Left lung (tissue), 10 donors: ENCODE data around the gene TMEM229A. TPM values are rescaled to one million over a fixed set of nuclear protein-coding genes. Genes with fewer than 3 reads are reported as not detected.

Experiments
- ATAC-seq: fragments of 200-7000 bp; cut with Tn5 transposase; one replicate; pipeline ENCODE4 v1.9.1; 2020; ENCODE audit warnings: moderate library complexity
- DNase-seq, 4 donors: peaks; one replicate each; pipeline ENCODE4 v3.0.0-alpha.2; 2013 to 2020
- H3K27ac ChIP-seq, 2 donors: fragments of 200-600 bp; sonication (generic) in 1 of 2; one replicate each; pipeline versions ENCODE4 v1.5.0 to v1.8.0; 2020 to 2021
- H3K27me3 ChIP-seq, 2 donors: fragments of 200-600 bp; sonication (generic) in 1 of 2; one replicate each; pipeline versions ENCODE4 v1.5.0 to v1.8.0; 2020 to 2021
- H3K36me3 ChIP-seq, 2 donors: fragments of 200-600 bp; sonication (generic) in 1 of 2; one replicate each; pipeline versions ENCODE4 v1.5.0 to v1.8.0; 2020 to 2021
- H3K4me1 ChIP-seq, 2 donors: fragments of 200-600 bp; one replicate each; pipeline ENCODE4 v1.8.0; 2021
- H3K4me3 ChIP-seq, 2 donors: fragments of 200-600 bp; sonication (generic) in 1 of 2; one replicate each; pipeline versions ENCODE4 v1.5.0 to v1.8.0; 2020 to 2021; ENCODE audit warnings: mild to moderate bottlenecking in 1 of 2
- H3K9me3 ChIP-seq, 2 donors: fragments of 200-600 bp; sonication (generic) in 1 of 2; one replicate each; pipeline versions ENCODE4 v1.5.0 to v1.8.0; 2020 to 2021
- intact Hi-C, 2 donors: fragments of 100-400 bp; cut with DNase I; formaldehyde crosslinking; loops; one replicate each; pipeline versions ENCODE4 v1.11.2 to v1.14.2; 2022
- polyA plus RNA-seq, 6 donors: library from polyadenylated mRNA; unstranded; fragments of 120-200 nt; gene quantifications; one replicate each; pipeline ENCODE4 v1.2.1, GENCODE V29; 2013; ENCODE audit not compliant: insufficient read length in 6 of 6
- total RNA-seq, 2 donors: library from RNA; stranded (reverse); fragmentation: NEBNext Ultra II Directional; extraction: Animal tissue kit (Norgen Biotek cat#: 25700); gene quantifications; one replicate each; pipeline ENCODE4 v1.2.1, GENCODE V29; 2021
- TF ChIP-seq, protein P1 (sequence below), 2 donors: fragments of 200-600 bp; sonication (generic) in 1 of 2; IDR thresholded peaks; one replicate each; pipeline versions ENCODE4 v1.5.0 to v1.8.0; 2021; ENCODE audit warnings: antibody characterized with exemption in 2 of 2
- donor health status: DM: no; HTN: yes; CAD: no.
- donor health status: DM: no; HTN: no; CAD: no.

TMEM229A gene
- total and polyA plus RNA-seq, 8 donors: 0.13 to 1.6 (median 1.1) TPM

DNA sequence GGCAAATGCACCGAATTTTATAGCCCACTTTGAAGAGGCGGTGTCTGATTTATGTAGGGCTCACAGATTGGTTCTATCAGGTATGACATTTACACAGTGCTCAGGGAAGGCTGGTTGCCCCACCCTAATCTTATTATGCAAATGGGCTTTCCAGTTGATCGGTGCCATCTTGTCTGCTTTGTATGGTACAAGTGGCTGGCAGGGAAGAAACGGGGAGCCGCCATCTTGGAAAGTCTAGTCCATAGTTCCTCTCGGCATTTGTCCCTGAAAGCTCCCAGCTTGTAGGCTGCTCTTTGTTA lies 36.6 kb downstream of the TMEM229A start:
- no peaks in the 10 kb centered on the region for H3K27me3 ChIP-seq
- no peaks in the 10 kb centered on the region for H3K4me1 ChIP-seq
- no peak overlapping the region for H3K4me3 ChIP-seq
- DNase-seq (no peak), ATAC-seq (no peak)
- H3K9me3 ChIP-seq: peaks cover 0 to 6% of the 10 kb centered on the region in 2 donors
- no peaks in the 10 kb centered on the region for H3K36me3 ChIP-seq
- TF ChIP-seq, protein P1, sequence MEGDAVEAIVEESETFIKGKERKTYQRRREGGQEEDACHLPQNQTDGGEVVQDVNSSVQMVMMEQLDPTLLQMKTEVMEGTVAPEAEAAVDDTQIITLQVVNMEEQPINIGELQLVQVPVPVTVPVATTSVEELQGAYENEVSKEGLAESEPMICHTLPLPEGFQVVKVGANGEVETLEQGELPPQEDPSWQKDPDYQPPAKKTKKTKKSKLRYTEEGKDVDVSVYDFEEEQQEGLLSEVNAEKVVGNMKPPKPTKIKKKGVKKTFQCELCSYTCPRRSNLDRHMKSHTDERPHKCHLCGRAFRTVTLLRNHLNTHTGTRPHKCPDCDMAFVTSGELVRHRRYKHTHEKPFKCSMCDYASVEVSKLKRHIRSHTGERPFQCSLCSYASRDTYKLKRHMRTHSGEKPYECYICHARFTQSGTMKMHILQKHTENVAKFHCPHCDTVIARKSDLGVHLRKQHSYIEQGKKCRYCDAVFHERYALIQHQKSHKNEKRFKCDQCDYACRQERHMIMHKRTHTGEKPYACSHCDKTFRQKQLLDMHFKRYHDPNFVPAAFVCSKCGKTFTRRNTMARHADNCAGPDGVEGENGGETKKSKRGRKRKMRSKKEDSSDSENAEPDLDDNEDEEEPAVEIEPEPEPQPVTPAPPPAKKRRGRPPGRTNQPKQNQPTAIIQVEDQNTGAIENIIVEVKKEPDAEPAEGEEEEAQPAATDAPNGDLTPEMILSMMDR (IDR thresholded peaks at IDR 0.05): no peak
- intact Hi-C loops: no loop called here
- H3K27ac ChIP-seq: no peak overlapping the region

DNA sequence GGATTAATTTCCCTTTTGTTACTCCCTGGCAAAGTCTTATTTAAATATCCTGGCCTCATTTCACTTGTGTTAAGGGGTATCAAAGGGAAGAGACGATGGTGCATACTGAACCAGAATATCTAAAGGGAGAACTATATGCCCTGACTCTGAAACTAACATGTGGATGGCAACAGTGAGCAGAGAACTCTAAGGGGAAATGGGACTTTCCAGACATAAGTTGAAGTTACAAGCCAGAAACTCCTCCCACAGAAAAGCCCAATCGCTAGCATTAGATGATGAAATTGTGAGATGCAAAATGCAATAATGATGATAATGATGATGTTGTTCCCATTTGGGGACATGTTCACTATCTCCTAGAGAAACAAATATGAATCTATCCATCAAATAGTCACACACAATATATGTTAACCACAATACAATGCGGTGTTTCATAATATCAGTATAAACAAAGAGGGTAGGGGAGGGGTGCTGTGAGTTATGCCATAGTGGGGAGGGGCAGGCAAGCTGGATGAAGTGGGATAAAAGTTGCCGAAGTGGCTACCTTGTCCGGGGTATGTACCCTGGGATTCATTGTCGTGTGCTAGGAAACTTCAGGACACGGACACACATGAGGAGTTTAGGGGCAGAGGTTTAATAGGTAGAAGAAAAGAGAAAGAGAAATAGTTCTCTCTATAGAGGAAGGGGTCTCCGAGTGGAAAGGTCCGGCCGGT lies 37.1 kb downstream of the TMEM229A start:
- Histone ChIP-seq H3K9me3 (peaks cover 0 to 4% of the 10 kb centered on the region in 2 donors), H3K4me3 (no peak overlapping the region), H3K27ac (no peak overlapping the region), H3K4me1 (no peaks in the 10 kb centered on the region), H3K36me3 (no peaks in the 10 kb centered on the region), H3K27me3 (no peaks in the 10 kb centered on the region)
- intact Hi-C loops: no loop called here
- ATAC-seq (no peak), DNase-seq (no peak)
- TF ChIP-seq, protein P1 (IDR thresholded peaks at IDR 0.05): no peak

DNA sequence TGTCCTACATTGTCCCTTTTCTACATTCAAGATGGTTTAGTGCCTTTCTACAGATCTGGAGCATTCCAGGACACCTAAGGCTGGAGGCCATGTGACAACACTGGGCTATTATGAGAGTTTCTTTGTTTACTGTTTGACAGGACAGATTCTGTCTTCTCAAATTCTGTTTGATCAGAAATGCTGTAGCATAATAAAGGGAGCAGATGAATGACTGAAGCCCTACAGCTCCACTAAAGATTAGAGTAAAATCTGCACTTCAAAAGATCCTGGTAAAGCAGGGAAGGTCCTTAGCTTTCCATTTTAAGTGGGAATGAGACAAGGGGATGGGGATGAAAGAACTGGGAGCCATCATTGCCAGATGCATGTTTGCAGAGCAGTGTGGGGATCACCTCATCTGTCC lies 38.4 kb downstream of the TMEM229A start:
- no peak overlapping the region for H3K4me3 ChIP-seq
- H3K4me1 ChIP-seq: no peaks in the 10 kb centered on the region
- no peak for DNase-seq
- H3K9me3 ChIP-seq: peaks cover 0 to 4% of the 10 kb centered on the region in 2 donors
- no peak overlapping the region for H3K27ac ChIP-seq
- TF ChIP-seq, protein P1 (IDR thresholded peaks at IDR 0.05): no peak
- no peaks in the 10 kb centered on the region for H3K36me3 ChIP-seq
- ATAC-seq: no peak
- intact Hi-C loops: no loop called here
- H3K27me3 ChIP-seq: no peaks in the 10 kb centered on the region

DNA sequence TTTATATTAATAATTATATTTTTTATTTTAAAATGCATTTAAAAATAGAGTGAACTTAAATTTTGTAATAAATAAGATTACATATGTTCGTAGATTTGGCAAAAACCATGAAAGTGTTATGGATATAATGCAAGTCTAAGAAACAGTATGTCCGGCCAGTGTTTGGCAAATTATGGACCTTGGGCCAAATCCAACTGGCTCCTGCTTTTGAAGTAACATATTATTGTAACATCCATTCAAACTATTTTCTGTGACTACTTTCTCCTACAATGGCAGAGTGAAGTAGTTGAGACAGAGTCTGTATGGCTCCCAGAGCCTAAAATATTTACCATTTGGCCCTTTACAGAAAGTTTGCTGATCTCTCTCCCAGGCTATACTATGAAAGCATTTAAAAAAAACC lies 38.9 kb downstream of the TMEM229A start:
- H3K36me3 ChIP-seq: no peaks in the 10 kb centered on the region
- peaks cover 0 to 4% of the 10 kb centered on the region in 2 donors for H3K9me3 ChIP-seq
- no peak overlapping the region for H3K4me3 ChIP-seq
- no peak for ATAC-seq
- no peaks in the 10 kb centered on the region for H3K4me1 ChIP-seq
- DNase-seq: peak in 2 of 4 donors; percentile 9 to 16
- intact Hi-C loops: no loop called here
- TF ChIP-seq, protein P1 (IDR thresholded peaks at IDR 0.05): no peak
- H3K27me3 ChIP-seq: no peaks in the 10 kb centered on the region
- H3K27ac ChIP-seq: no peak overlapping the region

DNA sequence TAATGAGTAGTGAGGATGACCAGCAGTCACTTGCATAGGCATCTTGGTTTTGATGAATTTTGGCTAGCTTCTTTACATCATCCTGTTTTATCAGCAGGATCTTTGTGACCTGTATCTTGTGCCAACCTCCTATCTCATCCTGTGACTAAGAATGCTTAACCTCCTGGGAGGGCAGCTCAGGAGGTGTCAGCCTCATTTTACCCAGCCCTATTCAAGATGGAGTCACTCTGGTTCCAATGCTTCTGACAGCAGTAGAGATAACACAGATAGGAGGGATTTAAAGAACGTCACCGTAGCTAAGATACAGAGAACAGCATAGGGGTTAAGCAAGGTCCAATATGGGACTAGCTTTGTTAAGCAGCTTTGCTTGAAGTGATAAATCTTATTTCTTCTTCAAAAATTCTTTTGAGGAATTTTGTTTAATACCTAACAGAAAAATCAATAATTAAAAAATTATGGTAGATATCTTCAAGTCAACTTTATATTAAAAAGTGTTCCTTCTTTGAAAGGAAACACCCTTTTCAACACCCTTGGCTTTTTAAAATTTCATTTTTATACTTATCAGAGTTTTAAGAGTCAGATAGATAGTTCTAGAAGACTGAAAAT lies 39.9 kb downstream of the TMEM229A start:
- intact Hi-C loops: no loop called here
- no peaks in the 10 kb centered on the region for H3K4me1 ChIP-seq
- no peaks in the 10 kb centered on the region for H3K36me3 ChIP-seq
- H3K9me3 ChIP-seq: peaks cover 0 to 4% of the 10 kb centered on the region in 2 donors
- TF ChIP-seq, protein P1 (IDR thresholded peaks at IDR 0.05): no peak
- no peak for ATAC-seq
- H3K27me3 ChIP-seq: no peaks in the 10 kb centered on the region
- no peak overlapping the region for H3K27ac ChIP-seq
- DNase-seq: no peak
- no peak overlapping the region for H3K4me3 ChIP-seq
